HG02678 (cell line): ENCODE results near the gene CNN2.

ENCODE experiments used
- ATAC-seq: cut with Tn5 transposase; IDR thresholded peaks from one replicate; pipeline ENCODE4 v1.9.1; 2021; ENCODE audit warnings: mild to moderate bottlenecking, moderate library complexity; ENCODE audit not compliant: unreplicated experiment

The CNN2 gene

DNA sequence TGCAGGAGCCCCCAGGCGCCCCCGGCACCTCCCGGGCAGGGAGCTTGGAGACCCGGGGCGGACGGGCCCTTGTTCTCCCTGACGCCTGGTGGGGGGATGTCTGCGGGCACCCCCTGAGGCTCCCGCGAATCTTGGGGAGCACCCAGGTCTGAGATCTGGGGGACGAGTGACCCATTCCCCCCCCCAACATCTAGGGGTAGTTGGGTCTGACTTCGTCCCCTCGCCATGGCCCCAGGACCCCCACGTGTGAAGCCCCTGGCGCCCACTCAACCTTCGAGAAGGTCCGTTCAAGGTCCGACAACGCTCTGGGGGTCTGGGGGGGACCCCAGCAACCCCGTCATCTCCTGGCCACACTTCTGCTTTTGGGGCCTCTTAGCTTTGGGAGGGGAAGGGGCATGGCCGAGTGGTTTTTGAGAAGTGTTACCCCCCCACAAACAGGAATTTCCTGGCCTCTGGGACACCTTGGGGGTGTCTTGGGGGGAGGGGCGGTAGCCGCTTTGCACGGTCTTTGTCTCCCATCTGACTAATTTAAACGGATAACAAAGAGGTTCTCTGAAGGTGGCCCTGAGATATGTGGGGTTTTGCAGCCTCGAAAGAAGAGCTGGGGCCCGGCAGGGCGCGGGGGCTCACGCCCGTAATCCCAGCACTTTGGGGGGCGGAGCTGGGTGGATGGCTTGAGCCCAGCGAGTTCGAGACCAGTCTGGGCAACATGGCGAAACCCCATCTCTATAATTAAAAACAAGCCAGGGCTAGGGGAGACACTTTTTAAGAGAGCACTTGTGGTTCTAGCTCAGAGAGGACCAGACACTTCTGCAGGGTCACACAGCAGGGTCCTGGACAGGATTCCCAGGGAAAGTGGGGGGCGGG lies 608 bp downstream of the CNN2 start:
- no peak for ATAC-seq

DNA sequence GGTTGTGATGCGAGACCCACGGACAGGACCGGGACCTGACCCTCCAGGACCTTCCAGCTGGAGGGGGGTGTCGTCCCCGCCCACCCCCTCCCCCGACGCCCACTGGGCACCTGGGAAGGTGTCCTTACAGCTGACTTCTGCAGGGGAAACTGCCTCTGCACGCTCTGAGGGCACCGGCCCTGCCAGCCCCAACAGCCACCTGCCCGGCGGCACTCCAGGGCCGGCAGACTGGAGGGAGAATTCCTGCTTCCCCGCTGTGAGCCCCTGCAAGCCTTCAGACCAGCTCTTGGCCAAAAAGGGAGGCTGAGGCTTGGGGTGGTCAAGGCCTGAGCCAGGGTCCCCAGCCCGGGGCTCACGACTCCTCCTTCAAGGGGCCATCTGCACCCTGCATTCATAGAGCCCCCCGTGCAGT lies 1.2 kb downstream of the CNN2 start:
- no peak for ATAC-seq

DNA sequence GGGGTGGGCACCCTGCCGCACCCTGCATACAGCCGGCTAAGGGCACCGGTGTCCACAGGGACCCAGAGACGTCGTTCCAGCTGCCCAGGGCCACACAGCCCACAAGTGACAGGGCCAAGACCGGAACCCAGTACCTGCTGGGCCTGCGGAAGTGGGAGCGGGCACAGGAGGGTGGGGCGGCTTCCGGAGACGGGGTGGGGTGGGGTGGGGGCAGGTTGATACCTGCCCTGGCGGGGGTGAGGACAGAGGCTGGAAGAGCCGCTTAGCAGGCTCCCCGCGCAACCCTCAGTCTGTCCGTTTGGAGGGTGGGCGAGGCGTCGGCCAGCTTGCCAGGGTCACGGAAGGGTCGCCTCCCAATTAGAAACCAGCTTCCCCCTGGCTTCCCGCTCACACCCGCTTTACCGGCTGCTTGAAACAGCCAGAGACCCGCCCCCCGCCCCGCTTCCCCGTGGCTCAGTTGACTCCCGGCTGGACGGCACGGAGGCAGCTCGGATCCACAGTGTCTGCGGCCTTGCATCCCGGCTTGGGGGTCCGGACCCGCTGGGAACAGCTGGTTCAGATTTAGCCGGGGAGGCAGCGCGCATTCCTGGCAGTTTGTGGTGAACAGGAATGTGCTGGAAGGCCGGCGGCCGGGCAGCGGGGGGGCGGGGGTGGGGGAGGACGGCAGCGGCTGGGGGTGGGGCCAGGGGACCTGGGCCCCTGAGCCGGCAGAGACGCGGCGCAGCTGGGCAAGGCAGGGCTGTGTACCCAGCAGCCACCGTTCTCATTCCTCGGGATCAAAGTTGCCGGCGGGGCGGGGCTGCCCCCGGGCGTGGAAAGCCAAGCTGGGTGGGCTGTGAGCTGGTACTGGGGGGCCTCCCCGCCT lies 1.9 kb downstream of the CNN2 start:
- ATAC-seq: no peak

DNA sequence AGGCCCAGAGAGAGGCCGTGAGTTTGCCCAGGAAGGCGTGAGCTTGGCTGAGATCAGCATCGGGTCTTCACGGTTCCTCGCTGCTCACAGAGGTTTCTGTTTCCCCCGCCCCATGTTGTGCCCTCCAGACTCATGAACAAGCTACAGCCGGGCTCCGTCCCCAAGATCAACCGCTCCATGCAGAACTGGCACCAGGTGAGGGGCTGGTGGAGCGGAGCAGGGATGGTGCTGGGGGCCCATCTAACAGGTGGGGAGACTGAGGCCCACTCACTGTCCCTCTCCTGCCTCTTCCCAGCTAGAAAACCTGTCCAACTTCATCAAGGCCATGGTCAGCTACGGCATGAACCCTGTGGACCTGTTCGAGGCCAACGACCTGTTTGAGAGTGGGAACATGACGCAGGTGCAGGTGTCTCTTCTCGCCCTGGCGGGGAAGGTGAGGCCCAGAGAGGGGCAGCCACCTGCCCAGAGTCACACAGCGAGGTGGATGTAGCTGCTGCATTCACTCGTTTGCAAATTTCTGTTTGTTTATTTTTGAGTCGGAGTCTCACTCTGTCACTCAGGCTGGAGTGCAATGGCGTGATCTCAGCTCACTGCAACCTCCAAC lies 6.0 kb downstream of the CNN2 start:
- no peak for ATAC-seq

DNA sequence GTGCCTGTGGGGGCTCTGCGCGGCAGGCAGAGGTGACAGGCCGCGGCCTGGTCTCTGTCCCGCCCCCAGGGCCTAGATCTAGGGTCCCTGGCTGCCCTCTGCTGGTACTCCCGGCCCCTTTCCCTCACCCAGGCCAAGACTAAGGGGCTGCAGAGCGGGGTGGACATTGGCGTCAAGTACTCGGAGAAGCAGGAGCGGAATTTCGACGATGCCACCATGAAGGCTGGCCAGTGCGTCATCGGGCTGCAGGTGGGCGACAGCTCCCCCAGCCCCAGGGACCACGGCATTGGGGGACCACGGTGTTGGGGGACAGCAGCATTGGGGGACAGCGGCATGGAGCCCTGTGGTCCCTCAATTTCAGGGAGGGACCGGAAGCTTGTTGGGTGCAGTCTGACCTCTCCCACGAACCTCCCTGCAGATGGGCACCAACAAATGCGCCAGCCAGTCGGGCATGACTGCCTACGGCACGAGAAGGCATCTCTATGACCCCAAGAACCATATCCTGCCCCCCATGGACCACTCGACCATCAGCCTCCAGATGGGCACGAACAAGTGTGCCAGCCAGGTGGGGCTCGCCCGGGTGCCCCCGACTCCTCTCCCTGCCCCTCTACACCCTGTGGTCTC lies 9.7 kb downstream of the CNN2 start:
- ATAC-seq: no peak

DNA sequence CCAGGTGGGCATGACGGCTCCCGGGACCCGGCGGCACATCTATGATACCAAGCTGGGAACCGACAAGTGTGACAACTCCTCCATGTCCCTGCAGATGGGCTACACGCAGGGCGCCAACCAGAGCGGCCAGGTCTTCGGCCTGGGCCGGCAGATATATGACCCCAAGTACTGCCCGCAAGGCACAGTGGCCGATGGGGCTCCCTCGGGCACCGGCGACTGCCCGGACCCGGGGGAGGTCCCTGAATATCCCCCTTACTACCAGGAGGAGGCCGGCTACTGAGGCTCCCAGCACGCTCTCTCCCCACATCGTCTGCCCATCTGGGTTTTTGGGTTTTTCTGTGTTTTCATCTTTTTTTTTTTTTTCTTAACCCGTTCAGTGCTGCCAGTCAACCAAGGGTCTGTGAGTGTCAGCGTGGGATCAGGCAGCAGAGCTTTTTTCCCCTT lies 11.2 kb downstream of the CNN2 start:
- ATAC-seq: no peak

DNA sequence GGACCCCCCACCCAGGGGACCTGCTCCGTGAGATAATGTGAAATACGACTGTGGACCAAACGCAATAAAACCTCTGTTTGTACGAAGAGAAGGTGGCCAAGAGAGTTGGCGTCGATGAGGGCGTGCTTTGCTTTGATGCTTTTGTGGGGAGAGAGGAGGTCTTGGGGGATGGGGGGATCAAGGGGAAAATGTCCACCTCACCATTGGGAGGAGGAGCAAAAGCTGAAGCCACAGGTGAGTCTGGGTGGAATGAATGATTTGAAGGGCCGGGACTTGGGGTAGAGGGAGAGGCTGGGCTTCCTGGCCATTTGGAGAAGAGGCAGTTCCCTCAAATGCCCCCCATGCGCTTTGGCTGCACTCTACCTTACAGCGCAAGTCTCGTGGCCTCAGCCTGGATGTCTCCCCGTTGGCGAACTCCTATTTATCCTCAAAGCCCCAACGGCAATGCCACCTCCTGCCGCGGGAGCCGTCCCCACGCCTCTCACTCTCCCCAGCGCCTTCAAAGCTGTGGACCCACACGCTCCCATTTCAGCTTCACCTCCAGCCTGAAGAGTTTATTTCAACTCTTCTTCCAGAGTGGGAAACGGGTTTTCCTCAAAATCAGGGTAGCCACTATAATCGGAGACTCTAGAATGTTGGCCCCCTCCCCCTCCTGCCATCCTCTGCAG lies 12.7 kb downstream of the CNN2 start:
- ATAC-seq: no peak

DNA sequence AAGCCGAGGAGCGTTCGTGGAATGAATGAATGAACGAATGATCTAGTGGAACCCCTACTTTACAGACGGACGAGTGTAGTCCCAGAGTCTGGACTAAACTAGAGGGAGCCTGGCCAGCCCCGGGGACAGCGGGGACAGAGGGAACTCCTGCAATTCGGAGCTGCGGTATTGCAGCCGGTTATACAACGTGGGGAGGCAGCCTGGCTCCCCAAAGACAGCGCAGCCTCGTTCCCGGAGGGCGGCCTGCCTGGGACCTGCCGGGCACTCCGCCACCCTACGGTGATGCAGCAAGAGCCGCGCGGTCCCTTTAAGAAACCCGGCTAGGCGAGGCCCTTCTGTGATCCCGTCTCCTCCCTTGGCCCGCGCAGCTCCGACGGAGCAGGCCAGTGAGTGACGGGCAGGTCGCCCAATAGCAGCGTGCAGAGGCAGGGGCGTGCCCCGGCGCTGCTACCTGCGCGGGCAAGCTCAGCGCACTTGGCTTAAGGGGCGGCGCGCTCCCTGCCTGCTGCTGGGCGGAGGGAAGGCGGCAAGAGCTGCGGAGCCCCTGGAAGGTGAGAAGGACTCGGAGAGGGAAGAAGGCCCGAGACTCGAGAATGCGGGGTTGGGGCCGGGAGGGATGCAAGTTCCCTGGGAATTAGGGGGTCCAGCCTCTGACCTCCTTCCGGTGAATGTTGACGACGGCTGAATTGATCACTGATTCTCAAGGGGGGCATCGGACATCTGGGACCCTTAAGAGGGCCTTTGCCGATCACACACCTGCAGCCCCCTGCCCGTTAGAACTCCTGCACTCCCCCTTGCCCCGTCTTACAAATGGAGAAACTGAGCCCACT lies 13.5 kb downstream of the CNN2 start, which contains the start of gene ABCA7:
Gene ABCA7 (plus strand): TSS at position 462 of the 830 bp plus-strand sequence. CDS start 1,255 bp downstream, outside the sequence.
- ATAC-seq: peak; percentile 82

DNA sequence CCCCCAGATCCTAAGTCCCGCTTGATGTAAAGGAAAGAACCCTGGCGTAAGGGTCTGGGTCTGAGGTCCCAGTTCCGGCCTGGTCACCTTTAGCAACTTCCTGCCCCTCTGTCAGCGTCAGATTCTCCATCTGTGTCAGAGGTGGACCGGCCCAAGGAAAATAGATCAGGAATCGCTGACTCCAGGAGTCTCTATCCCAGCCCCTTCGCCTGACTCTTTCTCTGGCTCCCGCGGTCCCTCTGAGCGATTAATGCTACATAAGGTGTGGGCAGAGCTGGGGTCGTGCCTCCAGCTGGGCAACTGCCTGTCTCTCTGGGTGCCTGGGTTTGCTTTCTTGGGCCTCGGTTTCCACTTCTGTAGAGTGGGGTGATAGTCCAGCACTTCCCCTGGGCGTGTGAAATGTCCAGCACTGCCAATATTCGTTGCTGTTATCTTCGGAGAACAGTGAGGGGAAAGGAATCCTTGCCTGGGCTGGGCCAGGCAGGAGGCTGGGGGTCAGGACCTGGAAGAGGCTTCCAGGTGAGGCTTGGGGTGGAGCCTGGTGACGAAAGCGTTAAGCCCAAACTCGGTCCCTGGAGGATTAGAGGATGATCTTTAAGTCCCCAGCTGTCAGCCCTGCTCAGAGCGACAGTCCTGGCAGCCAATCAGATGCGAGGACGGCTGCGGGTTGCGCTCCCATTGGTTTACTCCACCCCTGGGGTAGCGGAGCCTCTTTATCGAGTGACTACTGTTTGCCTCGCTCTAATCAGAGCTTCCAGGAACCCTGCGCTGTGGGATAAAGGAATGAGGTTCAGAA lies 14.3 kb downstream of the CNN2 start:
- ATAC-seq: peak; percentile 36

DNA sequence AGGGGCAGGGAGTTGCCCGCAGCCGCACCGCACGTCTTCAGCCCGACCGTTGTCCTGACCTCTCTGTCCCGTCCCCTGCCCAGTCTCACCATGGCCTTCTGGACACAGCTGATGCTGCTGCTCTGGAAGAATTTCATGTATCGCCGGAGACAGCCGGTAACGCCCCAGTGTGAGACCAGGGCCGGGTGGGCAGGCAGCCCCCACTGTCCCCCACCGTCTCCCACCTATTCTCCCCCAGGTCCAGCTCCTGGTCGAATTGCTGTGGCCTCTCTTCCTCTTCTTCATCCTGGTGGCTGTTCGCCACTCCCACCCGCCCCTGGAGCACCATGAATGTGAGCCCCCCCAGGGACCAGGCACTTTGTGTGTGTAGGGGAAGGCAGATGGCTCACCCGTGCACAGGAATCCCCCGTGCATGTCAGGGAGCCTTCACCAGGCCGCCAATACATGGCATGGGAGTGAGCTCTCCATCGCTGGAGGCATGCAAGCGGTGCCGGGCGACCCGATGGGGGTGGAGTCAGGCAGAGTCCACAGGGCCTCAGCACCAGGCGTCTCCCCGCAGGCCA lies 14.9 kb downstream of the CNN2 start:
- ATAC-seq: no peak

DNA sequence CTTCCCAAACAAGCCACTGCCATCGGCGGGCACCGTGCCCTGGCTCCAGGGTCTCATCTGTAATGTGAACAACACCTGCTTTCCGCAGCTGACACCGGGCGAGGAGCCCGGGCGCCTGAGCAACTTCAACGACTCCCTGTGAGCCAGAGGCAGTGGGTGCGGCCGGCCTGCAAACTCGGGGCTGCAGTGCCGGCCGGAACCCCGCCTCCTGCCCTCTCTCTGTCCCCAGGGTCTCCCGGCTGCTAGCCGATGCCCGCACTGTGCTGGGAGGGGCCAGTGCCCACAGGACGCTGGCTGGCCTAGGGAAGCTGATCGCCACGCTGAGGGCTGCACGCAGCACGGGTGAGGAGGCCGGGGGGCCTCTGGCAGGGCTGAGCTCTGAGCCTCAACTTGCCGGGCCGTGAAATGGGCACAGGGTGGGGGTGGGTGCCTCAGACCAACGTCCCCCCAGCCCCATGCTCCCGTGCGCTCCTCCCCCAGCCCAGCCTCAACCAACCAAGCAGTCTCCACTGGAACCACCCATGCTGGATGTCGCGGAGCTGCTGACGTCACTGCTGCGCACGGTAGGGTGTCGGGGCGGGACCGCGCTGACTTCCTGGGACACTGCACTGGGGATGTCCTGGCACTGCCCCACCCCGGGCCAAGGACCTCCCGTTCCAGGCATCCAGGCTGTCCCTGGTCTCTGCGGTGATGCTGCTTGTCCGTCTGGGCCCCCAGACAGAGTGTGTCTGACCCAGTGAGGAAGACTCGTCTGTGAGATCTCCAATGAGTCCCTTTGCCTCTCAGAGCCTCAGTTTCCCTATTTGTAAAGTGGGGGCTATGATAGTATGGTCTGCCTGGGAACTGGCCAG lies 15.7 kb downstream of the CNN2 start:
- no peak for ATAC-seq

DNA sequence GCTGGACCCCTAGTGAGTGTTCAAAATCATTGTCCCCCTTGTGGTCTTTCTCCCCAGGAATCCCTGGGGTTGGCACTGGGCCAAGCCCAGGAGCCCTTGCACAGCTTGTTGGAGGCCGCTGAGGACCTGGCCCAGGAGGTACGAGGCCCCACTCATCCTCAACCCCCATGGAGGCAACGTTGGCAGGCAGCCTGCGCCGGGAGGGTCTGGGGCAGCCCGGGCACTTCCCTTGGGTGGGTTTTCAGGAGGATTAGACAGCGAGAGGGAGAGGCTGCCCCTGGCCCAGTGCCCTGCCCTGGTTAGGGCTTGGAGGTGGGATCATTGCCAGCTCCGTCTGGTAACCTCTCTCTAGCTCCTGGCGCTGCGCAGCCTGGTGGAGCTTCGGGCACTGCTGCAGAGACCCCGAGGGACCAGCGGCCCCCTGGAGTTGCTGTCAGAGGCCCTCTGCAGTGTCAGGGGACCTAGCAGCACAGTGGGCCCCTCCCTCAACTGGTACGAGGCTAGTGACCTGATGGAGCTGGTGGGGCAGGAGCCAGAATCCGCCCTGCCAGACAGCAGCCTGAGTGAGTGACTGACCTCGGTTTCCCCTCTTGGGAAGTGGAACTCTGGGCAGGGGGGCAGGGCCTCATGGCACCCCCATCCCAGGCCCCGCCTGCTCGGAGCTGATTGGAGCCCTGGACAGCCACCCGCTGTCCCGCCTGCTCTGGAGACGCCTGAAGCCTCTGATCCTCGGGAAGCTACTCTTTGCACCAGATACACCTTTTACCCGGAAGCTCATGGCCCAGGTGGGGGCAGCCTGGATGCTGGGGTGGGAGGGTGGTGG lies 16.5 kb downstream of the CNN2 start:
- no peak for ATAC-seq

DNA sequence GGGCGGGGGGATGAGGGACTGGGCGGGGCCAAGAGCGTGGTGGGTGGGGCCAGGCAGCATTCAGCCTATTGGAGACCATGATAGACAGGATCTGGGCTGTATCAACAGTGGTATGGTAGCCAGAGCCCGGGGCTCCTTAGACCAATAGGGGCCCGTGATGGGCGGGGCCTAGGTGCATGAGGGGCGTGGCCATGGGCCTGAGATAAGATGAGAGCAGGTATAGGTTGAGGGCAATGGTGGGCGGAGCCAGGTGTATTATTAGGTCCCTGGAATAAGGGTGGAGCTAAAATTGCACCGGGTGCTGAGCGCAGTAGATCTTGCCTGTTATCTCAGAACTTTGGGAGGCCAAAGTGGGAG lies 18.8 kb downstream of the CNN2 start:
- ATAC-seq: no peak

DNA sequence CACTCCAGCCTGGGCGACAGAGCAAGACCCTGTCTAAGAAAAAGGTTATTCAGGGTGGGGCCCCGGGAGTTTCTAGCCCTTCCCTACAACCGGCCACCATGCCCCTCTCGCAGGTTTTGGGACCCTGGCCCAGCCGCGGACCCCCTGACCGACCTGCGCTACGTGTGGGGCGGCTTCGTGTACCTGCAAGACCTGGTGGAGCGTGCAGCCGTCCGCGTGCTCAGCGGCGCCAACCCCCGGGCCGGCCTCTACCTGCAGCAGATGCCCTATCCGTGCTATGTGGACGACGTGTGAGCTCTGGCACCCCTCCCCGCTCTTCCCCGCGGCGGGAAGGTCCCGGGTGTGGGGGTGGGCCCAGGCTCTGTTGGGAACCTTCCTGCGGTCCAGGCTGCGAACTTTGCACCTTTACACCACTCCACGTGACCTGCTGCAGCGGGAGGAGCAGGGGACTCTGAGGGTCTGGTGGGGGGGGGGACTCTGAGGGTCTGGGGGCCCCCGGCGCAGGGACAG lies 19.8 kb downstream of the CNN2 start:
- no peak for ATAC-seq

DNA sequence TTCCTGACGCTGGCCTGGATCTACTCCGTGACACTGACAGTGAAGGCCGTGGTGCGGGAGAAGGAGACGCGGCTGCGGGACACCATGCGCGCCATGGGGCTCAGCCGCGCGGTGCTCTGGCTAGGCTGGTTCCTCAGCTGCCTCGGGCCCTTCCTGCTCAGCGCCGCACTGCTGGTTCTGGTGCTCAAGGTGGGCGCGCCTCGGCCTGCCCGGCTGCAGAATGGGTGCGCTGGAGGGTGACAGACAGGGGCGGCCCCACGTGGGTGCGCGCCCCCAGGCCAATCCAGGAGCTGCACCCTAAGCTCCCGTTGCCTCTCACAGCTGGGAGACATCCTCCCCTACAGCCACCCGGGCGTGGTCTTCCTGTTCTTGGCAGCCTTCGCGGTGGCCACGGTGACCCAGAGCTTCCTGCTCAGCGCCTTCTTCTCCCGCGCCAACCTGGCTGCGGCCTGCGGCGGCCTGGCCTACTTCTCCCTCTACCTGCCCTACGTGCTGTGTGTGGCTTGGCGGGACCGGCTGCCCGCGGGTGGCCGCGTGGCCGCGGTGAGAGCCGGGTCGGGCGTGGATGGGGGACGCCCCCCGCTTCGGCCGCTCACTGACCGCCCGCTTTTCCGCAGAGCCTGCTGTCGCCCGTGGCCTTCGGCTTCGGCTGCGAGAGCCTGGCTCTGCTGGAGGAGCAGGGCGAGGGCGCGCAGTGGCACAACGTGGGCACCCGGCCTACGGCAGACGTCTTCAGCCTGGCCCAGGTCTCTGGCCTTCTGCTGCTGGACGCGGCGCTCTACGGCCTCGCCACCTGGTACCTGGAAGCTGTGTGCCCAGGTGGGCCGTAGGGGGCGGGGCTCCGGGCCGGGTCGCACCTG lies 20.7 kb downstream of the CNN2 start:
- ATAC-seq: no peak
